ENCODE data around the gene USH1C.

DNA sequence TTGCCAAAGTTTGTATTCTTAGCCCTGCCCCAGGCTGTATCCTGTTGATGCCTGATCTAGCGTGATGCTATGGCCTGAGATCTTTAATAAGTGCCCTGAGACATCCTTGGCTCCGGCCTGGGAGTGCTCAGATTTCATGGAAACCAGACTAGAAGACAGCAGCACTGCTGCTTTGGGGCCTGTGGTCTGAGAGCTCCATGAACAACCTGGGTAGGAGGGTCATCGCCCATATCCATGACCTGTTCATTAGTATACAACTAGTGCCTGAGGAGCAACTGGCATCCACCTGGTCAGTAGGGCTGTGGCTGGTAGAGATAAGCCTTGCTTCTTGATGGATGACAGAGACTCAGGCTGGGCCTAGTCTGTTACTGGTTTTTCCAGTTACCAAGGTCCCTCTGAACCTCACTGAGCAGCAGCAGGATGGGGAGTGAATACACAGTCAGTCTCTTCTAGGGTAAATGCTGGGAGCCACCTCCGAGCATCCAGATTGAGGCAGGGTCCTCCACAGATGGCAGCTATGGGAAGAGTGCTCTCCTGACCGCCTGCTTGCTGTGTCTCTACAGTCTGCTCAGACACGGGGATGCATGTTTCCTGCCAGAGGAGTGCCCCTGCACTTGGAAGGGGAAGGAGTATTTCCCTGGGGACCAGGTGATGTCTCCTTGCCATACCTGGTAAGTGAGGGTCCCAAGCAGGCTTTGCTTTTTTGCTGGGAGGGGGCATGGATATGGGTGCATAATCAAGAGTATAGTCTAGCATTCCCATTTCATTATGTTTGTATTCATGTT lies 41.9 kb upstream of the USH1C start:
- TF ChIP-seq, protein P1, sequence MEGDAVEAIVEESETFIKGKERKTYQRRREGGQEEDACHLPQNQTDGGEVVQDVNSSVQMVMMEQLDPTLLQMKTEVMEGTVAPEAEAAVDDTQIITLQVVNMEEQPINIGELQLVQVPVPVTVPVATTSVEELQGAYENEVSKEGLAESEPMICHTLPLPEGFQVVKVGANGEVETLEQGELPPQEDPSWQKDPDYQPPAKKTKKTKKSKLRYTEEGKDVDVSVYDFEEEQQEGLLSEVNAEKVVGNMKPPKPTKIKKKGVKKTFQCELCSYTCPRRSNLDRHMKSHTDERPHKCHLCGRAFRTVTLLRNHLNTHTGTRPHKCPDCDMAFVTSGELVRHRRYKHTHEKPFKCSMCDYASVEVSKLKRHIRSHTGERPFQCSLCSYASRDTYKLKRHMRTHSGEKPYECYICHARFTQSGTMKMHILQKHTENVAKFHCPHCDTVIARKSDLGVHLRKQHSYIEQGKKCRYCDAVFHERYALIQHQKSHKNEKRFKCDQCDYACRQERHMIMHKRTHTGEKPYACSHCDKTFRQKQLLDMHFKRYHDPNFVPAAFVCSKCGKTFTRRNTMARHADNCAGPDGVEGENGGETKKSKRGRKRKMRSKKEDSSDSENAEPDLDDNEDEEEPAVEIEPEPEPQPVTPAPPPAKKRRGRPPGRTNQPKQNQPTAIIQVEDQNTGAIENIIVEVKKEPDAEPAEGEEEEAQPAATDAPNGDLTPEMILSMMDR (CRISPR knock-in tag; IDR thresholded peaks at IDR 0.05): no peak
- TF ChIP-seq TAF1 (CRISPR knock-in tag; IDR thresholded peaks at IDR 0.05): no peak
- TF ChIP-seq ZNF235 (CRISPR knock-in tag; IDR thresholded peaks at IDR 0.05; ENCODE audit: borderline replicate concordance): no peak
- no peak for TF ChIP-seq NR2F6 (IDR thresholded peaks at IDR 0.05)
- no peak for TF ChIP-seq NR2F6 (CRISPR knock-in tag; IDR thresholded peaks at IDR 0.05)
- no peak for TF ChIP-seq FOSL1 (CRISPR knock-in tag; IDR thresholded peaks at IDR 0.05; ENCODE audit: borderline replicate concordance)
